ENCODE measurements around the gene EID2. TPM values are rescaled to one million over a fixed set of nuclear protein-coding genes. Genes with fewer than 3 reads are reported as not detected.

EID2 gene
- total RNA-seq, 4 donors from 2014 or later: 3.8 to 15.5 (median 8.6) TPM

- no peaks in the 10 kb centered on the region for H3K4me1 ChIP-seq
- intact Hi-C loops (cut with DNase I; ENCODE audit: low total_unique reads): no loop called here
- no peaks in the 10 kb centered on the region for H3K36me3 ChIP-seq
- H3K27ac ChIP-seq: no peak overlapping the region
- no peak for TF ChIP-seq POLR2A (IDR thresholded peaks at IDR 0.05)
- no peak for TF ChIP-seq CTCF (IDR thresholded peaks at IDR 0.05)
- H3K9me3 ChIP-seq: no peaks in the 10 kb centered on the region
- no peak overlapping the region for H3K4me3 ChIP-seq
- DNase-seq: no peak
- no peaks in the 10 kb centered on the region for H3K27me3 ChIP-seq
Observed at GRCh38 chr19:39582442-39582841, 42.5 kb upstream of the EID2 start.

- intact Hi-C loops (cut with DNase I; ENCODE audit: low total_unique reads): no loop called here
- no peak for DNase-seq
- Histone ChIP-seq H3K4me3 (no peak overlapping the region), H3K36me3 (no peaks in the 10 kb centered on the region), H3K27ac (no peak overlapping the region), H3K27me3 (no peaks in the 10 kb centered on the region), H3K9me3 (no peaks in the 10 kb centered on the region), H3K4me1 (no peaks in the 10 kb centered on the region)
- TF ChIP-seq POLR2A (IDR thresholded peaks at IDR 0.05) (no peak), CTCF (IDR thresholded peaks at IDR 0.05) (no peak)
Observed at GRCh38 chr19:39568604-39569003, 28.6 kb upstream of the EID2 start.

GRCh38 chr19:39566064-39566463, 26.1 kb upstream of the EID2 start:
- H3K4me3 ChIP-seq: no peak overlapping the region
- intact Hi-C loops (cut with DNase I; ENCODE audit: low total_unique reads): no loop called here
- H3K4me1 ChIP-seq: no peaks in the 10 kb centered on the region
- no peak for DNase-seq
- no peaks in the 10 kb centered on the region for H3K36me3 ChIP-seq
- TF ChIP-seq POLR2A (IDR thresholded peaks at IDR 0.05) (no peak), CTCF (IDR thresholded peaks at IDR 0.05) (no peak)
- H3K9me3 ChIP-seq: no peaks in the 10 kb centered on the region
- H3K27me3 ChIP-seq: no peaks in the 10 kb centered on the region
- no peak overlapping the region for H3K27ac ChIP-seq

GRCh38 chr19:39563408-39563807, 23.4 kb upstream of the EID2 start:
- intact Hi-C loops (cut with DNase I; ENCODE audit: low total_unique reads): no loop called here
- Histone ChIP-seq H3K36me3 (no peaks in the 10 kb centered on the region), H3K27me3 (no peaks in the 10 kb centered on the region), H3K4me3 (no peak overlapping the region), H3K27ac (no peak overlapping the region), H3K9me3 (no peaks in the 10 kb centered on the region), H3K4me1 (no peaks in the 10 kb centered on the region)
- TF ChIP-seq POLR2A (IDR thresholded peaks at IDR 0.05) (no peak), CTCF (IDR thresholded peaks at IDR 0.05) (no peak)
- no peak for DNase-seq

GRCh38 chr19:39558624-39559117, 18.7 kb upstream of the EID2 start:
- no peak overlapping the region for H3K4me3 ChIP-seq
- H3K4me1 ChIP-seq: no peaks in the 10 kb centered on the region
- no peak for TF ChIP-seq CTCF (IDR thresholded peaks at IDR 0.05)
- TF ChIP-seq POLR2A (IDR thresholded peaks at IDR 0.05): no peak
- H3K9me3 ChIP-seq: no peaks in the 10 kb centered on the region
- H3K27ac ChIP-seq: no peak overlapping the region
- DNase-seq: no peak
- H3K27me3 ChIP-seq: no peaks in the 10 kb centered on the region
- intact Hi-C loops (cut with DNase I; ENCODE audit: low total_unique reads): no loop called here
- no peaks in the 10 kb centered on the region for H3K36me3 ChIP-seq
